ACC112 (cell line): ENCODE measurements around the gene TMEM255A.

Source experiments
- H2AFZ ChIP-seq: fragments of 200-600 bp; sonication (generic); one replicate; pipeline ENCODE4 v1.6.0; 2017; ENCODE audit warnings: antibody characterized with exemption, low read length; ENCODE audit not compliant: unreplicated experiment
- H3K27ac ChIP-seq: fragments of 200-600 bp; sonication (generic); 2 replicates; pipeline ENCODE4 v1.5.1; 2014; ENCODE audit warnings: low read depth, mild to moderate bottlenecking, antibody characterized with exemption, low read length, moderate library complexity
- H3K27me3 ChIP-seq: fragments of 200-600 bp; sonication (generic); 2 replicates; pipeline ENCODE4 v1.6.1; 2014; ENCODE audit warnings: mild to moderate bottlenecking, antibody characterized with exemption, low read length, moderate library complexity, mixed read lengths; ENCODE audit not compliant: insufficient read depth
- H3K36me3 ChIP-seq: fragments of 200-600 bp; sonication (generic); 2 replicates; pipeline ENCODE4 v1.6.1; 2016; ENCODE audit warnings: mild to moderate bottlenecking, antibody characterized with exemption, low read length, moderate library complexity, mixed read lengths; ENCODE audit not compliant: insufficient read depth
- H3K4me1 ChIP-seq: fragments of 200-600 bp; sonication (generic); one replicate; pipeline ENCODE4 v1.6.1; 2016; ENCODE audit warnings: low read length, mixed read lengths; ENCODE audit not compliant: insufficient read depth, unreplicated experiment, control insufficient read depth
- H3K4me3 ChIP-seq: fragments of 200-600 bp; sonication (generic); 2 replicates; pipeline ENCODE4 v1.5.1; 2014; ENCODE audit warnings: mild to moderate bottlenecking, low read depth, low read length
- H3K79me2 ChIP-seq: fragments of 200-600 bp; sonication (generic); one replicate; pipeline ENCODE4 v1.6.0; 2016; ENCODE audit warnings: low read length; ENCODE audit not compliant: control insufficient read depth, unreplicated experiment, insufficient read depth

The TMEM255A gene

GRCh38 chrX:120290107-120290506 is 21.2 kb downstream of the TMEM255A start:
- Histone ChIP-seq H3K27ac (no peak overlapping the region), H3K4me3 (no peak overlapping the region), H2AFZ (no peak overlapping the region), H3K27me3 (no peaks in the 10 kb centered on the region), H3K4me1 (no peaks in the 10 kb centered on the region), H3K36me3 (no peaks in the 10 kb centered on the region), H3K79me2 (no peaks in the 10 kb centered on the region)

- Histone ChIP-seq H3K4me3 (no peak overlapping the region), H3K36me3 (no peaks in the 10 kb centered on the region), H3K4me1 (no peaks in the 10 kb centered on the region), H2AFZ (no peak overlapping the region), H3K79me2 (no peaks in the 10 kb centered on the region), H3K27ac (no peak overlapping the region), H3K27me3 (no peaks in the 10 kb centered on the region)
These were observed 23.6 kb downstream of the TMEM255A start for GRCh38 chrX:120287513-120288112.

GRCh38 chrX:120286733-120287512 is 24.3 kb downstream of the TMEM255A start:
- H3K4me1 ChIP-seq: no peaks in the 10 kb centered on the region
- H3K36me3 ChIP-seq: no peaks in the 10 kb centered on the region
- H2AFZ ChIP-seq: no peak overlapping the region
- no peak overlapping the region for H3K4me3 ChIP-seq
- no peak overlapping the region for H3K27ac ChIP-seq
- H3K79me2 ChIP-seq: no peaks in the 10 kb centered on the region
- no peaks in the 10 kb centered on the region for H3K27me3 ChIP-seq

- H2AFZ ChIP-seq: no peak overlapping the region
- no peaks in the 10 kb centered on the region for H3K36me3 ChIP-seq
- no peaks in the 10 kb centered on the region for H3K79me2 ChIP-seq
- no peaks in the 10 kb centered on the region for H3K4me1 ChIP-seq
- no peak overlapping the region for H3K27ac ChIP-seq
- H3K4me3 ChIP-seq: no peak overlapping the region
- H3K27me3 ChIP-seq: no peaks in the 10 kb centered on the region
These were observed 28.6 kb downstream of the TMEM255A start for GRCh38 chrX:120282697-120283096.

- H3K79me2 ChIP-seq: no peaks in the 10 kb centered on the region
- no peaks in the 10 kb centered on the region for H3K27me3 ChIP-seq
- H3K4me1 ChIP-seq: no peaks in the 10 kb centered on the region
- H3K36me3 ChIP-seq: no peaks in the 10 kb centered on the region
- no peak overlapping the region for H3K27ac ChIP-seq
- H2AFZ ChIP-seq: no peak overlapping the region
- H3K4me3 ChIP-seq: no peak overlapping the region
These were observed 29.5 kb downstream of the TMEM255A start for GRCh38 chrX:120281761-120282160.

GRCh38 chrX:120281021-120281624 is 30.1 kb downstream of the TMEM255A start:
- no peaks in the 10 kb centered on the region for H3K4me1 ChIP-seq
- H3K27me3 ChIP-seq: no peaks in the 10 kb centered on the region; the same call in 1 of the 2 replicates
- no peak overlapping the region for H3K4me3 ChIP-seq
- H2AFZ ChIP-seq: no peak overlapping the region
- no peaks in the 10 kb centered on the region for H3K36me3 ChIP-seq
- H3K27ac ChIP-seq: no peak overlapping the region
- H3K79me2 ChIP-seq: no peaks in the 10 kb centered on the region

- Histone ChIP-seq H3K36me3 (no peaks in the 10 kb centered on the region), H3K4me3 (no peak overlapping the region), H3K27me3 (peaks cover 4% of the 10 kb centered on the region; the same call in 1 of the 2 replicates), H3K79me2 (no peaks in the 10 kb centered on the region), H2AFZ (no peak overlapping the region), H3K4me1 (no peaks in the 10 kb centered on the region), H3K27ac (no peak overlapping the region)
These were observed 36.3 kb downstream of the TMEM255A start for GRCh38 chrX:120274958-120275357.

GRCh38 chrX:120274145-120274544 is 37.1 kb downstream of the TMEM255A start:
- no peaks in the 10 kb centered on the region for H3K36me3 ChIP-seq
- no peaks in the 10 kb centered on the region for H3K4me1 ChIP-seq
- no peak overlapping the region for H3K4me3 ChIP-seq
- H3K79me2 ChIP-seq: no peaks in the 10 kb centered on the region
- no peak overlapping the region for H2AFZ ChIP-seq
- no peak overlapping the region for H3K27ac ChIP-seq
- H3K27me3 ChIP-seq: peaks cover 4% of the 10 kb centered on the region; the same call in 1 of the 2 replicates

- Histone ChIP-seq H3K4me1 (no peaks in the 10 kb centered on the region), H3K27me3 (peaks cover 4% of the 10 kb centered on the region; the same call in 1 of the 2 replicates), H3K79me2 (no peaks in the 10 kb centered on the region), H3K27ac (no peak overlapping the region), H3K4me3 (no peak overlapping the region), H3K36me3 (no peaks in the 10 kb centered on the region), H2AFZ (no peak overlapping the region)
These were observed 40.0 kb downstream of the TMEM255A start for GRCh38 chrX:120271218-120271617.

- Histone ChIP-seq H3K27ac (no peak overlapping the region), H3K4me1 (no peaks in the 10 kb centered on the region), H3K4me3 (no peak overlapping the region), H3K27me3 (0 out of 2 replicates have a peak, but pooled peaks cover 4% of the 10 kb centered on the region), H3K36me3 (no peaks in the 10 kb centered on the region), H2AFZ (no peak overlapping the region), H3K79me2 (no peaks in the 10 kb centered on the region)
These were observed 40.7 kb downstream of the TMEM255A start for GRCh38 chrX:120270567-120270966.
